Activated T-helper 1 cell treated with anti-CD3 and anti-CD28 coated beads, Interleukin-12 subunit alpha, Interleukin-12 subunit beta, Interleukin-2, Interleukin-4 antibody, amounts not matched to agents 30 ng/mL and 10 ng/mL and 1 ng/mL, durations not matched to agents 14 hours and 24 hours and 36 hours (primary cell): ENCODE results near the gene RSRP1. TPM values are rescaled to one million over a fixed set of nuclear protein-coding genes. Genes with fewer than 3 reads are reported as not detected.
"Not testable (repeated sequence)": the region's sequence is repeated elsewhere in the genome, so short reads cannot be mapped to it uniquely, and the experiment has no call there.

Source experiments
- DNase-seq: peaks from one replicate; pipeline ENCODE4 v3.0.0; 2021; ENCODE audit warnings: low spot score
- H3K27ac Mint-ChIP-seq: one replicate; pipeline ENCODE4 v1.8.0; 2021; ENCODE audit warnings: mild to moderate bottlenecking, mixed read lengths
- H3K27me3 Mint-ChIP-seq: one replicate; pipeline ENCODE4 v1.8.0; 2022; ENCODE audit warnings: mild to moderate bottlenecking, moderate library complexity, mixed read lengths; ENCODE audit not compliant: insufficient read depth
- H3K36me3 Mint-ChIP-seq: one replicate; pipeline ENCODE4 v1.8.0; 2021; ENCODE audit warnings: low read depth, mixed read lengths
- H3K4me1 Mint-ChIP-seq: one replicate; pipeline ENCODE4 v1.8.0; 2021; ENCODE audit warnings: low read depth, mixed read lengths
- H3K4me3 Mint-ChIP-seq: one replicate; pipeline ENCODE4 v1.8.0; 2021; ENCODE audit warnings: mild to moderate bottlenecking, moderate library complexity, mixed read lengths
- H3K9me3 Mint-ChIP-seq: one replicate; pipeline ENCODE4 v1.8.0; 2021; ENCODE audit warnings: mixed read lengths
- intact Hi-C: fragments of 100-400 bp; cut with micrococcal nuclease; formaldehyde crosslinking; loops from one replicate; pipeline ENCODE4 v1.15.1; 2024
- total RNA-seq: library from RNA; stranded (reverse); gene quantifications from 2 replicates; pipeline ENCODE4 v1.2.3, GENCODE V29; 2022

RSRP1 gene
- total RNA-seq, 1 donor from 2014 or later: 123 TPM

DNA sequence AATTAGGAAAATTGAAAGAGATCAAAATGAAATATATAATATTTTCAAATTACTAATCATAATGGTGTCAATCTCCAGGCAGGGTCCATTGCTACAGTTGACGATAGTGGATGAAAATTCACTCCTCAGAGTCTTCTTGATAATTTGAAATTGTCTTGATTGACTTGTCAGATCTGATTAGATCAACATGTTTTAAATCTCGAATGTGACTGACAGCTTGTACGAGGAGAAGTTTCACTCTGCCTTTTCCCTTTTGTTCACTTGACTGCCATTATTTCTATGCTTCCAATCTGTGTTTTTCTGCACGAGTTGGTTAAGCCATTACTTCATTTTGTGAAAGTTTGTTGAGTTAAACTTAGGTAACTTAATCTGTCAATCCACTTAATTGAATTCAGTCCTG is 28.4 kb upstream of the RSRP1 start:
- intact Hi-C loops, DNase-seq, H3K4me3 Mint-ChIP-seq, H3K4me1 Mint-ChIP-seq, H3K36me3 Mint-ChIP-seq, H3K9me3 Mint-ChIP-seq, H3K27ac Mint-ChIP-seq: not testable (repeated sequence)
- H3K27me3 Mint-ChIP-seq: peaks cover 12% of the 10 kb centered on the region

DNA sequence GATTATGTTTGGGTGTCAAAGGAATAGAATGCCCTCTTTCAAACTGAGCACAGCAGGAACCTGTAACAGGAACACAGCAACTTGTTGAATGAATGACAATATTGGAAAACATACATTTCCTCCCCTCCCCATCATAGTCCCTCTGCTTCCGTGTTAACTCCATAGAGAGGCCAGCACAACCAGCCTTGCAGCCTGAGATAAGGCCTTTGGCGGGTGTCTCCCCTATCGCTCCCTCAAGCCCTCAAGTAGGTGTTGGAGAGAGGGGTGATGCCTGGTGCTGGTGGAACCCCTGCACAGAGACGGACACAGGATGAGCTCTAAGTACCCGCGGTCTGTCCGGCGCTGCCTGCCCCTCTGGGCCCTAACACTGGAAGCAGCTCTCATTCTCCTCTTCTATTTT is 25.0 kb upstream of the RSRP1 start, which contains the start of gene RHD:
TSS of gene RHD (plus strand) at position 272 of the 400 bp plus-strand sequence. CDS start at position 311, 39 bp downstream.
- DNase-seq, H3K4me1 Mint-ChIP-seq, intact Hi-C loops, H3K4me3 Mint-ChIP-seq, H3K9me3 Mint-ChIP-seq, H3K27ac Mint-ChIP-seq, H3K36me3 Mint-ChIP-seq: not testable (repeated sequence)
- peaks cover 13% of the 10 kb centered on the region for H3K27me3 Mint-ChIP-seq

GRCh38 chr1:25268143-25268760 is 21.0 kb upstream of the RSRP1 start:
- Mint-ChIP-seq H3K4me1 (peaks cover 16% of the 10 kb centered on the region), H3K27ac (peak overlapping the region; percentile 82), H3K4me3 (peak overlapping the region; percentile 78)
- intact Hi-C loops: loop anchor here (1.0 to 5.0 kb wide), 3 partner anchors 21 to 69 kb away; partner anchors contain the start of genes RSRP1, SYF2 and TMEM50A
- not testable (repeated sequence) for H3K27me3 Mint-ChIP-seq, DNase-seq, H3K36me3 Mint-ChIP-seq, H3K9me3 Mint-ChIP-seq

DNA sequence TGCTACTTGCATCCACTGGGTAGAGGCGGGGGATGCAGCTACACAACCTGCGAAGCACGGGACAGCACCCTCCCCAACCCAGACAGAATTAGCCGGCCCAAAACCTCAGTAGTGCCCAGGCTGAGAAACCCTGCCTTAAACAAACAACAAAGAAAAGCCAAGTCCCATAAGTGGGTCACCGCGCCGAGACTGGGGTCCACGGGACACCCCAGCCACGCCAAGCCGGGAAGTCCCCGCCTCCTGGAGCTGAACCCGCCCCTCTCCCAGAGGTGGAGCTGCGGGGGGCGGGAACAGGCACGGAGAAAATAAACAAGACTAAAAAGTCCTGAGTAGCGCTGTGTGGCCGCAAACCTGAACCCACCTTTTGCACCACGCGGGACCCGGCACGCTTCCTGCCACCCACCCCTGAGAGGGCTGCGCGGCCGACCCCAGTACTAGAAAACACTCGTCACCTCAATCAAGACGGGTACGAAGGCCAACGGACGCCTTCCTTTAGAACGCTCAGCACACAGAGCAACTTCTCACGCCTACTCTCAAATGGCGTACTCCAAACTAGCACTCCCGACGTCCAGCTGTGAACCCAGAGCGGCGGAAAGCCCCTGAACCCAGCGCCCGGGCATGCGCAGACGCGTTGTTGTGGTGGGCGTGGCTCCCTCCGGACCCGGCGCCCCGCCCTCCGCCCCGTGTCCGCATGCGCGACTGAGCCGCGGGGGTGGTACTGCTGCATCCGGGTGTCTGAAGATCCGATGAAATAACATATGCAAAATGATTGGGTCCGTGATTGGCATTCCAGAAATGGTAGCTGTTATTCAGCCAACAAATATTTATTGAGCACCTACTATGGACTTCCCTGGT is 20.3 kb upstream of the RSRP1 start:
- not testable (repeated sequence) for H3K27me3 Mint-ChIP-seq, H3K9me3 Mint-ChIP-seq, H3K36me3 Mint-ChIP-seq
- Mint-ChIP-seq H3K4me3 (peak overlapping the region; percentile 78), H3K27ac (peak overlapping the region; percentile 82), H3K4me1 (peaks cover 16% of the 10 kb centered on the region)
- peak; percentile 84 for DNase-seq
- intact Hi-C loops: loop anchor here (1.0 to 5.0 kb wide), 3 partner anchors 20 to 70 kb away; partner anchors contain the start of genes RSRP1, SYF2 and TMEM50A

- peak overlapping the region; percentile 97 for H3K4me3 Mint-ChIP-seq
- H3K27me3 Mint-ChIP-seq, H3K9me3 Mint-ChIP-seq, H3K36me3 Mint-ChIP-seq, DNase-seq: not testable (repeated sequence)
- H3K27ac Mint-ChIP-seq: peak overlapping the region; percentile 90
- intact Hi-C loops: loop anchor here (5.0 kb wide), 1 partner anchor 71 kb away; the partner anchor contains the start of gene TMEM50A
- peaks cover 16% of the 10 kb centered on the region for H3K4me1 Mint-ChIP-seq
Observed at GRCh38 chr1:25266554-25267287, 19.5 kb upstream of the RSRP1 start.

DNA sequence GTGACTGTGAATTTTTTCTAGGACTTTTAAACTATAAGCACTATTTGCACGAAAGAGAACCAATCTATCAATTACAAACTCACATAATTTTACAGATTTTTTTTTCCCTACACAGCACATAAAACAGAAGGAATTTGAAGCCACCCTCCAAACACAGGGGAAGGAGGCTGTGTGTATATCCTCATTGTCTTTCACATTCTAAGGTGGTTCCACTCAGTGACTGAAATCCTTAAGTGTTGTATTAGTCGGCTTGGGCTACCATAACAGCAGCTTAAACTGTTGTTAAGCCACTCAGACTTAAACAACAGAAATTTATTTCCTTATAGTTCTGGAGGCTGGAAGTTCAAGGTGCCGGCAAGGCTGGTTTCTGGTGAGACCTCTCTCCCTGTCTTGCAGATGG is 13.1 kb upstream of the RSRP1 start:
- H3K36me3 Mint-ChIP-seq, intact Hi-C loops, H3K4me1 Mint-ChIP-seq, DNase-seq, H3K9me3 Mint-ChIP-seq, H3K4me3 Mint-ChIP-seq, H3K27me3 Mint-ChIP-seq, H3K27ac Mint-ChIP-seq: not testable (repeated sequence)

- DNase-seq, H3K9me3 Mint-ChIP-seq, intact Hi-C loops, H3K27me3 Mint-ChIP-seq, H3K4me1 Mint-ChIP-seq, H3K4me3 Mint-ChIP-seq, H3K36me3 Mint-ChIP-seq, H3K27ac Mint-ChIP-seq: not testable (repeated sequence)
Observed at GRCh38 chr1:25259813-25260212, 12.6 kb upstream of the RSRP1 start.

DNA sequence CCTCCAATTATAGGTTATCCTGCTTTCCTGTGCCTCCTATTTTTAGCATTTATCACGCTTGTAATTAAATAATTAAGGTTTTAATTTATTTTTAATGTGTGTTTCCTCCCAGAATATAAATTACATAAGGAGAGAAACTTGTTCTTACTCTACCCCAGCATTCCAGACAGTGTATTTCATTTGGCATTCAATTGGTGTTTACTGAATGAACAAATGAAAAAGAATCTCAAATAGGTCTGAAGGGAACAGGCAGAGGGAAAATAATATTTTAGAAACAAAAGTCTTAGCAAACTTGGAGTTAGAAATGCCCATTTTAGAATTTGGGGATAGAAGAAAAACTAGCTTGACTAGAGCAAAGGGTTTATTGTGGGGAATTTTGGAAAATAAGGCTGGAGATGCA is 9.9 kb upstream of the RSRP1 start:
- no peak overlapping the region for H3K4me3 Mint-ChIP-seq
- H3K27ac Mint-ChIP-seq: no peak overlapping the region
- no peaks in the 10 kb centered on the region for H3K27me3 Mint-ChIP-seq
- DNase-seq: no peak
- peaks cover 3% of the 10 kb centered on the region for H3K36me3 Mint-ChIP-seq
- intact Hi-C loops: no loop called here
- H3K9me3 Mint-ChIP-seq: no peaks in the 10 kb centered on the region
- no peaks in the 10 kb centered on the region for H3K4me1 Mint-ChIP-seq

GRCh38 chr1:25256578-25256965 is 9.3 kb upstream of the RSRP1 start:
- H3K4me3 Mint-ChIP-seq: no peak overlapping the region
- H3K36me3 Mint-ChIP-seq: no peaks in the 10 kb centered on the region
- H3K4me1 Mint-ChIP-seq: no peaks in the 10 kb centered on the region
- no peaks in the 10 kb centered on the region for H3K9me3 Mint-ChIP-seq
- peaks cover 2% of the 10 kb centered on the region for H3K27me3 Mint-ChIP-seq
- DNase-seq: no peak
- intact Hi-C loops: no loop called here
- no peak overlapping the region for H3K27ac Mint-ChIP-seq

- Mint-ChIP-seq H3K27me3 (peaks cover 2% of the 10 kb centered on the region), H3K27ac (no peak overlapping the region), H3K9me3 (no peaks in the 10 kb centered on the region), H3K36me3 (no peaks in the 10 kb centered on the region), H3K4me3 (no peak overlapping the region), H3K4me1 (no peaks in the 10 kb centered on the region)
- DNase-seq: no peak
- intact Hi-C loops: no loop called here
Observed at GRCh38 chr1:25255706-25256577, 8.7 kb upstream of the RSRP1 start.

DNA sequence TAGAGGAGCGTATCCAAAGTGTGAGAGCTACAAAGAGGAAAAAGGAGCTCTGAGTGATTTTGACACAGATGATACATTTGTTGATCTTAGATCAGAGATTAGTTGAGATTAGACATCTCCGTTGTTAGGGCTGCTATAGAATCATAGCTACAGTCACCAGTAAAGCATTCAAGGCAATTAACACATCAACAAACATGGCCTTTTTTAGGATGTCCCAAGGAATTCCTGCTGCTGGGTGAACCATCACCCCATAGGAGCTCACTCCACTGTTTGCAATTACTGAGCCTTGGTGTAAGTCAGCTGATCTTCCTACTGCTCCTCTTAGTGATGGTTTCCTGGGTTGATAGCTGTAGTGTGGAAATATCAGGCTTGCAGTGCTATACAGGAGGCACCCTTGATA is 6.7 kb upstream of the RSRP1 start:
- no peak overlapping the region for H3K4me3 Mint-ChIP-seq
- no peaks in the 10 kb centered on the region for H3K4me1 Mint-ChIP-seq
- no peak overlapping the region for H3K27ac Mint-ChIP-seq

More for the DNA sequence above, 6.7 kb upstream of the RSRP1 start:
- peaks cover 2% of the 10 kb centered on the region for H3K27me3 Mint-ChIP-seq
- intact Hi-C loops: no loop called here
- H3K9me3 Mint-ChIP-seq: no peaks in the 10 kb centered on the region
- no peak for DNase-seq
- no peaks in the 10 kb centered on the region for H3K36me3 Mint-ChIP-seq
